ENCODE measurements around the gene SPAG16. TPM values are rescaled to one million over a fixed set of nuclear protein-coding genes. Genes with fewer than 3 reads are reported as not detected.

The SPAG16 gene
- polyA plus RNA-seq, 1 of the 3 experiments (the other 2 are of a cell fraction): 29.5 TPM

- TF ChIP-seq POLR2AphosphoS5 (IDR thresholded peaks at IDR 0.05; ENCODE audit: low read depth, low read length) (peak; percentile 54; the same call in 1 of the 2 replicates), GATA2 (CRISPR knock-in tag; IDR thresholded peaks at IDR 0.05) (no peak), MXI1 (IDR thresholded peaks at IDR 0.05; ENCODE audit: low read depth, low read length) (no peak), RFX5 (IDR thresholded peaks at IDR 0.05; ENCODE audit: low read length) (no peak), RXRA (IDR thresholded peaks at IDR 0.05; ENCODE audit: borderline replicate concordance, low read depth) (peak; percentile 75; the same call in 1 of the 2 replicates), FOXM1 (IDR thresholded peaks at IDR 0.05; ENCODE audit: low read depth) (peak; percentile 82), RAD21 (IDR thresholded peaks at IDR 0.05; ENCODE audit: low read length) (no peak), EP300 (IDR thresholded peaks at IDR 0.05; ENCODE audit: borderline replicate concordance in 1 of 2, low read depth in 1 of 2, low read length in 1 of 2) (peak in 1 of 2 experiments; percentile 94; a peak in 2 of 4 replicates)
- TF ChIP-seq, protein P1, sequence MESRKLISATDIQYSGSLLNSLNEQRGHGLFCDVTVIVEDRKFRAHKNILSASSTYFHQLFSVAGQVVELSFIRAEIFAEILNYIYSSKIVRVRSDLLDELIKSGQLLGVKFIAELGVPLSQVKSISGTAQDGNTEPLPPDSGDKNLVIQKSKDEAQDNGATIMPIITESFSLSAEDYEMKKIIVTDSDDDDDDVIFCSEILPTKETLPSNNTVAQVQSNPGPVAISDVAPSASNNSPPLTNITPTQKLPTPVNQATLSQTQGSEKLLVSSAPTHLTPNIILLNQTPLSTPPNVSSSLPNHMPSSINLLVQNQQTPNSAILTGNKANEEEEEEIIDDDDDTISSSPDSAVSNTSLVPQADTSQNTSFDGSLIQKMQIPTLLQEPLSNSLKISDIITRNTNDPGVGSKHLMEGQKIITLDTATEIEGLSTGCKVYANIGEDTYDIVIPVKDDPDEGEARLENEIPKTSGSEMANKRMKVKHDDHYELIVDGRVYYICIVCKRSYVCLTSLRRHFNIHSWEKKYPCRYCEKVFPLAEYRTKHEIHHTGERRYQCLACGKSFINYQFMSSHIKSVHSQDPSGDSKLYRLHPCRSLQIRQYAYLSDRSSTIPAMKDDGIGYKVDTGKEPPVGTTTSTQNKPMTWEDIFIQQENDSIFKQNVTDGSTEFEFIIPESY (IDR thresholded peaks at IDR 0.05; ENCODE audit: borderline replicate concordance, low read depth): no peak
- TF ChIP-seq, protein P2, sequence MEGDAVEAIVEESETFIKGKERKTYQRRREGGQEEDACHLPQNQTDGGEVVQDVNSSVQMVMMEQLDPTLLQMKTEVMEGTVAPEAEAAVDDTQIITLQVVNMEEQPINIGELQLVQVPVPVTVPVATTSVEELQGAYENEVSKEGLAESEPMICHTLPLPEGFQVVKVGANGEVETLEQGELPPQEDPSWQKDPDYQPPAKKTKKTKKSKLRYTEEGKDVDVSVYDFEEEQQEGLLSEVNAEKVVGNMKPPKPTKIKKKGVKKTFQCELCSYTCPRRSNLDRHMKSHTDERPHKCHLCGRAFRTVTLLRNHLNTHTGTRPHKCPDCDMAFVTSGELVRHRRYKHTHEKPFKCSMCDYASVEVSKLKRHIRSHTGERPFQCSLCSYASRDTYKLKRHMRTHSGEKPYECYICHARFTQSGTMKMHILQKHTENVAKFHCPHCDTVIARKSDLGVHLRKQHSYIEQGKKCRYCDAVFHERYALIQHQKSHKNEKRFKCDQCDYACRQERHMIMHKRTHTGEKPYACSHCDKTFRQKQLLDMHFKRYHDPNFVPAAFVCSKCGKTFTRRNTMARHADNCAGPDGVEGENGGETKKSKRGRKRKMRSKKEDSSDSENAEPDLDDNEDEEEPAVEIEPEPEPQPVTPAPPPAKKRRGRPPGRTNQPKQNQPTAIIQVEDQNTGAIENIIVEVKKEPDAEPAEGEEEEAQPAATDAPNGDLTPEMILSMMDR (IDR thresholded peaks at IDR 0.05): no peak
These were observed 45.3 kb upstream of the SPAG16 start (continued) for GRCh38 chr2:213238753-213239495.

DNA sequence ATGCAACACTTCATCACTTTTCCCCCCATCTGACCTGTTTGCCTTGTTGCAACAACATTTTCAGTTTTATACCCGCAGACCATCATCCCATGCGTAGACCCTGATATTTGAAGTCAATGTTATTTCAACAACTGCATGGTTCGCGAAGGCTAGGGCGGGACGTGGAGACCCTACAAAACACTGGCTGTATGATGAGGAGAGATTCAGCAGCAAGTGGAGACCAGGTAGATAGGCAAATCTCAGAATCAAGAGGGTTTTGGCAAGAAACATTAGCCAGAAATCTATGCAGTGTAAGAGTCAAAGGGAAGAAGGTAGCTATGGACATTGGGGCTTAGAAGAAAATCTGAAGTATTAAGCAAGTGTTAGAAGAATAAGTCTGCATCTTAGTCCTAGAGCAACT lies 42.4 kb upstream of the SPAG16 start:
- H3K4me3 ChIP-seq (ENCODE audit: low read depth in 2 of 2, low read length in 1 of 2): no peak overlapping the region
- no peak overlapping the region for H3K9ac ChIP-seq
- no peaks in the 10 kb centered on the region for H3K79me2 ChIP-seq (ENCODE audit: insufficient read depth)
- H3K36me3 ChIP-seq (replicated peaks in 1 of 2; ENCODE audit: control insufficient read depth in 1 of 2, insufficient read depth in 2 of 2, low read length in 1 of 2): no peaks in the 10 kb centered on the region
- 99% methylated on average over 6 of the region's 6 CpGs for WGBS (ENCODE audit: low lambda C conversion rate)
- H3K27me3 ChIP-seq (ENCODE audit: insufficient read depth): no peaks in the 10 kb centered on the region
- TF ChIP-seq MXI1 (IDR thresholded peaks at IDR 0.05; ENCODE audit: low read depth, low read length) (no peak), USF1 (IDR thresholded peaks at IDR 0.05; ENCODE audit: borderline replicate concordance, low read depth) (no peak), FOSL2 (IDR thresholded peaks at IDR 0.05; ENCODE audit: borderline replicate concordance, low read depth) (no peak), EP300 (IDR thresholded peaks at IDR 0.05; ENCODE audit: borderline replicate concordance in 1 of 2, low read depth in 1 of 2, low read length in 1 of 2) (no peak), SIN3A (IDR thresholded peaks at IDR 0.05; ENCODE audit: borderline replicate concordance, low read depth, low read length) (no peak), RCOR1 (IDR thresholded peaks at IDR 0.05; ENCODE audit: low read length) (no peak), EZH2phosphoT487 (IDR thresholded peaks at IDR 0.05; ENCODE audit: borderline replicate concordance, low read depth) (no peak)
- TF ChIP-seq, protein P2 (IDR thresholded peaks at IDR 0.05): no peak
- TF ChIP-seq, protein P3, sequence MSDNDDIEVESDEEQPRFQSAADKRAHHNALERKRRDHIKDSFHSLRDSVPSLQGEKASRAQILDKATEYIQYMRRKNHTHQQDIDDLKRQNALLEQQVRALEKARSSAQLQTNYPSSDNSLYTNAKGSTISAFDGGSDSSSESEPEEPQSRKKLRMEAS (IDR thresholded peaks at IDR 0.05; ENCODE audit: low read depth): no peak
- no peak overlapping the region for H2AFZ ChIP-seq (ENCODE audit: low read depth)
- H3K9me3 ChIP-seq: no peaks in the 10 kb centered on the region
- H4K20me1 ChIP-seq (ENCODE audit: insufficient read depth): no peaks in the 10 kb centered on the region
- peaks cover 0 to 14% of the 10 kb centered on the region in 2 experiments; a peak in 3 of 4 replicates for H3K4me1 ChIP-seq (ENCODE audit: control insufficient read depth in 1 of 2, insufficient read depth in 2 of 2, low read depth in 1 of 2, low read length in 1 of 2)
- CTCF ChIA-PET: no interaction called here
- no peak for DNase-seq
- POLR2A ChIA-PET: no interaction called here
- H3K4me2 ChIP-seq: no peak overlapping the region
- no peaks in the 10 kb centered on the region for H3K9me2 ChIP-seq
- H3K27ac ChIP-seq (ENCODE audit: low read depth in 2 of 2, low read length in 1 of 2): no peak overlapping the region
- peaks cover 23% of the 10 kb centered on the region for H3F3A ChIP-seq (replicated peaks; ENCODE audit: insufficient read depth)
